Measurements from ENCODE around the gene SEPTIN8.

DNA sequence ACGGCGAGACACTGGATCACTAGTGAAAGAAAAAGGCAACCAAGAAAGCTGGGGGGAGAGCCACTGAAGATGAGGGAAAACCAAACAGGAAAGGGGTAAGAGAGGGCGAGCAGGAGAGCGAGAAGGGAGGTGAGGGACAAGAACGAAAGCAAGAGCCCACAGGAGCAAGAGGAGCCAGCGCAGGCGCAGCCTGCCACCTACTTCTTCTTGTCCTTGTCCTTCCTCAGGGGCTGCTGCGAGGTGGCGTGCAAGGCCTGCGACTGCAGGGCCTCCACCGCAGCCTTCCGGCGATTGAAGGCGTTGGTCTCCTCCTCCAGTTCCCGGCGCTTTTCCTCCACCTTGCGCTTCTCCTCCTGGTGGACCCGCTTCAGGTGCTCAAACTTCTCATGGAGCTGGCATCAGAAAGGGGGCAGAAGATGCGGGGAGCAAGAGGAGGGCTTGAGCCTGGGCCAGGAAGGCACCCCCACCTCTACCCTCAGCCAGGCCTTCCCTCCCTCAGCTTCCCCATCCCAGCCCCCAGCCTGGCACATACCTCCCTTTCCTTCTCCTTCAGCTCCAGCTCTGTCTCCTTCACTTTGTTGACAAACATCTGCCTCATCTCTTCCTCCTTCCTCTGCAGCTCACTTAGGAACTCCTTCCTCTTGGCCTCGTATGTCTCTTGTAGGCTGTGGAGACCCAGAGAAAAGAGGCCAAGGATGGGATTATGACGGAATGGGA is 16.3 kb downstream of the SEPTIN8 start:
- TF ChIP-seq ZSCAN23 (tag by site-specific recombination; IDR thresholded peaks at IDR 0.05) (no peak), ZNF274 (IDR thresholded peaks at IDR 0.05; ENCODE audit: low read length) (no peak), ZNF274 (tag by site-specific recombination; IDR thresholded peaks at IDR 0.05; ENCODE audit: borderline replicate concordance) (no peak), BCL11A (tag by site-specific recombination; IDR thresholded peaks at IDR 0.05; ENCODE audit: low read depth) (no peak), ZNF777 (tag by site-specific recombination; IDR thresholded peaks at IDR 0.05; ENCODE audit: borderline replicate concordance) (no peak), ZBTB21 (tag by site-specific recombination; IDR thresholded peaks at IDR 0.05) (no peak), ZNF416 (tag by site-specific recombination; IDR thresholded peaks at IDR 0.05) (no peak), ZNF24 (tag by site-specific recombination; IDR thresholded peaks at IDR 0.05) (no peak), ZBTB20 (tag by site-specific recombination; IDR thresholded peaks at IDR 0.05) (no peak)
- TF ChIP-seq, protein P1, sequence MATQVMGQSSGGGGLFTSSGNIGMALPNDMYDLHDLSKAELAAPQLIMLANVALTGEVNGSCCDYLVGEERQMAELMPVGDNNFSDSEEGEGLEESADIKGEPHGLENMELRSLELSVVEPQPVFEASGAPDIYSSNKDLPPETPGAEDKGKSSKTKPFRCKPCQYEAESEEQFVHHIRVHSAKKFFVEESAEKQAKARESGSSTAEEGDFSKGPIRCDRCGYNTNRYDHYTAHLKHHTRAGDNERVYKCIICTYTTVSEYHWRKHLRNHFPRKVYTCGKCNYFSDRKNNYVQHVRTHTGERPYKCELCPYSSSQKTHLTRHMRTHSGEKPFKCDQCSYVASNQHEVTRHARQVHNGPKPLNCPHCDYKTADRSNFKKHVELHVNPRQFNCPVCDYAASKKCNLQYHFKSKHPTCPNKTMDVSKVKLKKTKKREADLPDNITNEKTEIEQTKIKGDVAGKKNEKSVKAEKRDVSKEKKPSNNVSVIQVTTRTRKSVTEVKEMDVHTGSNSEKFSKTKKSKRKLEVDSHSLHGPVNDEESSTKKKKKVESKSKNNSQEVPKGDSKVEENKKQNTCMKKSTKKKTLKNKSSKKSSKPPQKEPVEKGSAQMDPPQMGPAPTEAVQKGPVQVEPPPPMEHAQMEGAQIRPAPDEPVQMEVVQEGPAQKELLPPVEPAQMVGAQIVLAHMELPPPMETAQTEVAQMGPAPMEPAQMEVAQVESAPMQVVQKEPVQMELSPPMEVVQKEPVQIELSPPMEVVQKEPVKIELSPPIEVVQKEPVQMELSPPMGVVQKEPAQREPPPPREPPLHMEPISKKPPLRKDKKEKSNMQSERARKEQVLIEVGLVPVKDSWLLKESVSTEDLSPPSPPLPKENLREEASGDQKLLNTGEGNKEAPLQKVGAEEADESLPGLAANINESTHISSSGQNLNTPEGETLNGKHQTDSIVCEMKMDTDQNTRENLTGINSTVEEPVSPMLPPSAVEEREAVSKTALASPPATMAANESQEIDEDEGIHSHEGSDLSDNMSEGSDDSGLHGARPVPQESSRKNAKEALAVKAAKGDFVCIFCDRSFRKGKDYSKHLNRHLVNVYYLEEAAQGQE (tag by site-specific recombination; IDR thresholded peaks at IDR 0.05): no peak
- TF ChIP-seq, protein P2, sequence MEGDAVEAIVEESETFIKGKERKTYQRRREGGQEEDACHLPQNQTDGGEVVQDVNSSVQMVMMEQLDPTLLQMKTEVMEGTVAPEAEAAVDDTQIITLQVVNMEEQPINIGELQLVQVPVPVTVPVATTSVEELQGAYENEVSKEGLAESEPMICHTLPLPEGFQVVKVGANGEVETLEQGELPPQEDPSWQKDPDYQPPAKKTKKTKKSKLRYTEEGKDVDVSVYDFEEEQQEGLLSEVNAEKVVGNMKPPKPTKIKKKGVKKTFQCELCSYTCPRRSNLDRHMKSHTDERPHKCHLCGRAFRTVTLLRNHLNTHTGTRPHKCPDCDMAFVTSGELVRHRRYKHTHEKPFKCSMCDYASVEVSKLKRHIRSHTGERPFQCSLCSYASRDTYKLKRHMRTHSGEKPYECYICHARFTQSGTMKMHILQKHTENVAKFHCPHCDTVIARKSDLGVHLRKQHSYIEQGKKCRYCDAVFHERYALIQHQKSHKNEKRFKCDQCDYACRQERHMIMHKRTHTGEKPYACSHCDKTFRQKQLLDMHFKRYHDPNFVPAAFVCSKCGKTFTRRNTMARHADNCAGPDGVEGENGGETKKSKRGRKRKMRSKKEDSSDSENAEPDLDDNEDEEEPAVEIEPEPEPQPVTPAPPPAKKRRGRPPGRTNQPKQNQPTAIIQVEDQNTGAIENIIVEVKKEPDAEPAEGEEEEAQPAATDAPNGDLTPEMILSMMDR (tag by site-specific recombination; IDR thresholded peaks at IDR 0.05): no peak
- TF ChIP-seq, protein P3, sequence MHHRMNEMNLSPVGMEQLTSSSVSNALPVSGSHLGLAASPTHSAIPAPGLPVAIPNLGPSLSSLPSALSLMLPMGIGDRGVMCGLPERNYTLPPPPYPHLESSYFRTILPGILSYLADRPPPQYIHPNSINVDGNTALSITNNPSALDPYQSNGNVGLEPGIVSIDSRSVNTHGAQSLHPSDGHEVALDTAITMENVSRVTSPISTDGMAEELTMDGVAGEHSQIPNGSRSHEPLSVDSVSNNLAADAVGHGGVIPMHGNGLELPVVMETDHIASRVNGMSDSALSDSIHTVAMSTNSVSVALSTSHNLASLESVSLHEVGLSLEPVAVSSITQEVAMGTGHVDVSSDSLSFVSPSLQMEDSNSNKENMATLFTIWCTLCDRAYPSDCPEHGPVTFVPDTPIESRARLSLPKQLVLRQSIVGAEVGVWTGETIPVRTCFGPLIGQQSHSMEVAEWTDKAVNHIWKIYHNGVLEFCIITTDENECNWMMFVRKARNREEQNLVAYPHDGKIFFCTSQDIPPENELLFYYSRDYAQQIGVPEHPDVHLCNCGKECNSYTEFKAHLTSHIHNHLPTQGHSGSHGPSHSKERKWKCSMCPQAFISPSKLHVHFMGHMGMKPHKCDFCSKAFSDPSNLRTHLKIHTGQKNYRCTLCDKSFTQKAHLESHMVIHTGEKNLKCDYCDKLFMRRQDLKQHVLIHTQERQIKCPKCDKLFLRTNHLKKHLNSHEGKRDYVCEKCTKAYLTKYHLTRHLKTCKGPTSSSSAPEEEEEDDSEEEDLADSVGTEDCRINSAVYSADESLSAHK (tag by site-specific recombination; IDR thresholded peaks at IDR 0.05): no peak
- TF ChIP-seq, protein P4, sequence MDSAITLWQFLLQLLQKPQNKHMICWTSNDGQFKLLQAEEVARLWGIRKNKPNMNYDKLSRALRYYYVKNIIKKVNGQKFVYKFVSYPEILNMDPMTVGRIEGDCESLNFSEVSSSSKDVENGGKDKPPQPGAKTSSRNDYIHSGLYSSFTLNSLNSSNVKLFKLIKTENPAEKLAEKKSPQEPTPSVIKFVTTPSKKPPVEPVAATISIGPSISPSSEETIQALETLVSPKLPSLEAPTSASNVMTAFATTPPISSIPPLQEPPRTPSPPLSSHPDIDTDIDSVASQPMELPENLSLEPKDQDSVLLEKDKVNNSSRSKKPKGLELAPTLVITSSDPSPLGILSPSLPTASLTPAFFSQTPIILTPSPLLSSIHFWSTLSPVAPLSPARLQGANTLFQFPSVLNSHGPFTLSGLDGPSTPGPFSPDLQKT (IDR thresholded peaks at IDR 0.05; ENCODE audit: borderline replicate concordance, low read depth, low read length): no peak
- TF ChIP-seq, protein P5, sequence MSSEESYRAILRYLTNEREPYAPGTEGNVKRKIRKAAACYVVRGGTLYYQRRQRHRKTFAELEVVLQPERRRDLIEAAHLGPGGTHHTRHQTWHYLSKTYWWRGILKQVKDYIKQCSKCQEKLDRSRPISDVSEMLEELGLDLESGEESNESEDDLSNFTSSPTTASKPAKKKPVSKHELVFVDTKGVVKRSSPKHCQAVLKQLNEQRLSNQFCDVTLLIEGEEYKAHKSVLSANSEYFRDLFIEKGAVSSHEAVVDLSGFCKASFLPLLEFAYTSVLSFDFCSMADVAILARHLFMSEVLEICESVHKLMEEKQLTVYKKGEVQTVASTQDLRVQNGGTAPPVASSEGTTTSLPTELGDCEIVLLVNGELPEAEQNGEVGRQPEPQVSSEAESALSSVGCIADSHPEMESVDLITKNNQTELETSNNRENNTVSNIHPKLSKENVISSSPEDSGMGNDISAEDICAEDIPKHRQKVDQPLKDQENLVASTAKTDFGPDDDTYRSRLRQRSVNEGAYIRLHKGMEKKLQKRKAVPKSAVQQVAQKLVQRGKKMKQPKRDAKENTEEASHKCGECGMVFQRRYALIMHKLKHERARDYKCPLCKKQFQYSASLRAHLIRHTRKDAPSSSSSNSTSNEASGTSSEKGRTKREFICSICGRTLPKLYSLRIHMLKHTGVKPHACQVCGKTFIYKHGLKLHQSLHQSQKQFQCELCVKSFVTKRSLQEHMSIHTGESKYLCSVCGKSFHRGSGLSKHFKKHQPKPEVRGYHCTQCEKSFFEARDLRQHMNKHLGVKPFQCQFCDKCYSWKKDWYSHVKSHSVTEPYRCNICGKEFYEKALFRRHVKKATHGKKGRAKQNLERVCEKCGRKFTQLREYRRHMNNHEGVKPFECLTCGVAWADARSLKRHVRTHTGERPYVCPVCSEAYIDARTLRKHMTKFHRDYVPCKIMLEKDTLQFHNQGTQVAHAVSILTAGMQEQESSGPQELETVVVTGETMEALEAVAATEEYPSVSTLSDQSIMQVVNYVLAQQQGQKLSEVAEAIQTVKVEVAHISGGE (tag by site-specific recombination; conservative IDR thresholded peaks at IDR 0.05; ENCODE audit: low read depth): no peak
